Lung microvascular endothelial cell (primary cell): ENCODE data around the gene EPHA8. TPM values are rescaled to one million over a fixed set of nuclear protein-coding genes. Genes with fewer than 3 reads are reported as not detected.

Experiments
- DNase-seq, 2 donors: peaks; one replicate each; pipeline versions ENCODE4 v3.0.0 to v3.0.0-alpha.2; 2010; ENCODE audit warnings: low read depth in 2 of 2
- total RNA-seq: library from RNA; depleted of rRNA; stranded (reverse); fragments of >200 nt; gene quantifications from 2 replicates; pipeline ENCODE4 v1.2.1, GENCODE V29; 2014

EPHA8 gene
- total RNA-seq, 1 donor from 2014 or later: not detected

GRCh38 chr1:22592051-22592450 lies 28.8 kb downstream of the EPHA8 start:
- DNase-seq: no peak

- no peak for DNase-seq
Measured at GRCh38 chr1:22592919-22593790, 29.9 kb downstream of the EPHA8 start.

DNA sequence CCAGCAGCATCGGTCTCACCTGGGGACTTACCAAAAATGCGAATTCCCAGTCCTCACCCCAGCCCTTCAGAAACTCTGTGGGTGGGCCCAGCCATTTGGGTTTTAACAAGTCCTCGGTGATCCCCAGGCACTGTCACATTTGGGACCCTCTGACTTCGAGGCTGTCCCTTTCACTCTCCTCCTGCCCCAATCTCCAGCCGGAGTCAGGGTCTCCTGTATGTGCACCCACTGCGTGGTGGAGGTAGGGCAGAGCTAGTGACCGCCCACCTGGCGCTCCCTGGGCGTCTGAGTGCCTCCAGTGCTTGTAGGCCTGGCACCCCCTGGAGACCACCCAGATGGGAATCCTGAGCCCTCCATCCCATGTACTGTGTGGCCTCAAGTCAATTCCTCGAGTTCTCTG lies 31.1 kb downstream of the EPHA8 start:
- DNase-seq: no peak

- no peak for DNase-seq
Measured at GRCh38 chr1:22595108-22595507, 31.8 kb downstream of the EPHA8 start.

DNA sequence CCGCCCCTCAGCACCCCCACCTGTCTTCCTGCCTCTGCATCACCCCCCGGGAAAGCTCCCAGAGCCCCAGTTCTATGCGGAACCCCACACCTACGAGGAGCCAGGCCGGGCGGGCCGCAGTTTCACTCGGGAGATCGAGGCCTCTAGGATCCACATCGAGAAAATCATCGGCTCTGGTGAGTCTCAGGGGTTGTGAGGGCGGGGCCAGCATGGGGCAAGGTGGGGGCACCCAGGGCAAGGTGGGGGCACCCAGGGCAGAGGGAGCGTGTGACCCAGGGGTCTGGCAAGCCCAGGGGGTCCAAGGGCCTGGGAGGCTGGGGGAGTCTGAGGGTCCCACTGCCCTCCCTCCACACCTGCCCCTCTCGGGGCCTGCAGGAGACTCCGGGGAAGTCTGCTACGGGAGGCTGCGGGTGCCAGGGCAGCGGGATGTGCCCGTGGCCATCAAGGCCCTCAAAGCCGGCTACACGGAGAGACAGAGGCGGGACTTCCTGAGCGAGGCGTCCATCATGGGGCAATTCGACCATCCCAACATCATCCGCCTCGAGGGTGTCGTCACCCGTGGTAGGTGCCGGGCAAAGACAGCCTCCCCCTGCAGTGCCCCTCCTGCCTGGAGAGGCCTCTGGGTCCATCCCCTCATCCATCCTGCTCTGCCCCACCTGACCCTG lies 34.1 kb downstream of the EPHA8 start:
- DNase-seq: no peak

GRCh38 chr1:22597996-22598395 lies 34.7 kb downstream of the EPHA8 start:
- DNase-seq: no peak

DNA sequence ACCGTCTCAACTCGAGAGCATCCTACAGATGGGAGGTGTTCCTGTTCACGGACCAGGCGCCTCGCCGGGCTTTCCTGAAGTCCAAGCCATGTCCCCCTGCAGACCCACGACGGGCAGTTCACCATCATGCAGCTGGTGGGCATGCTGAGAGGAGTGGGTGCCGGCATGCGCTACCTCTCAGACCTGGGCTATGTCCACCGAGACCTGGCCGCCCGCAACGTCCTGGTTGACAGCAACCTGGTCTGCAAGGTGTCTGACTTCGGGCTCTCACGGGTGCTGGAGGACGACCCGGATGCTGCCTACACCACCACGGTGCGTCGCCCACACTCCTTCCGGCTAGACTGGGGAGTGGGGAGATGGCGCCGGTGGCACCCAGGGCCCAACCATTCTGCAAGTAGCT lies 35.4 kb downstream of the EPHA8 start:
- DNase-seq: no peak

GRCh38 chr1:22600071-22600816 lies 37.0 kb downstream of the EPHA8 start:
- DNase-seq: no peak

- no peak for DNase-seq
Measured at GRCh38 chr1:22600817-22601605, 37.7 kb downstream of the EPHA8 start.

GRCh38 chr1:22601610-22602009 lies 38.3 kb downstream of the EPHA8 start:
- no peak for DNase-seq

- DNase-seq: no peak
Measured at GRCh38 chr1:22602060-22602740, 38.9 kb downstream of the EPHA8 start.

GRCh38 chr1:22606161-22606560 lies 42.9 kb downstream of the EPHA8 start:
- no peak for DNase-seq

DNA sequence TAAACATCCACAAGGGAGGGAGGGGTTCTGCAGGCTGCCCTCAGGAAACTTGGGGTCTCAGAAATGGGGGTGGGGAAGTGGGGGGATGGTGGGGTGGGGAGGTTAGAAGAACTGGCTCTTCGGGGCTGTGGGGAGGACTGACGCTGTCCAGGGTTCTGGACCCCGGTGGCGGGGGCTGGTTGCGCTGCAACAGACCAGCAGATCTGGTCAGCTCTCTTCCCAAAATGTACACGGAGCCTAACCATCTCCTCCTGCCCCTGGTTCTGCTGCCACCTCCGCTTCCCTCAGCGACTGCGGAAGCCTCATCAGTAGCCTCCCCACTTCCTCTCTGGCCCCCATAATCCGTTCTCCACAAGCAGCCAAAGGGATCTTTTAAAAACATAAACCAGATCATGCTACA lies 43.9 kb downstream of the EPHA8 start:
- DNase-seq: peak in 1 of 2 donors; percentile 9

DNA sequence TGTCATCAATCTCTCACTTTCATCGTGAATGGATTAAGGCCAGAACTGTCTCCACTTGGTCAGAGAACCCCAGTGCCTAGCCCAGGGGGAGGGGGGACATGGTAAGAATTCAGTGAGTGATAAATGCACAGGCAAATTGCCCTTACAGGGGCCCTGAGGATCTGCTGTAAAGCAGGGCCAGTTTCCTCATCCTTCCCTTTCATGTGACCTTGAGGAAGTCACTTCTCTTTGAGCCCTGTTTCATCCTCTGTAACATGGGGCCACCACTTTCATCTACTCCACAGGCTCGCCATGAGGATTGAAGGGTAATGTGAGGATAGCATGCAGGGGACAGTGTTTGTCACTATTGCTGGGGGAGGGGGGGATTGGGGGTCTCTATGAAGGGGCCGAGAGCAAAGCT lies 45.1 kb downstream of the EPHA8 start:
- DNase-seq: no peak

GRCh38 chr1:22609291-22609690 lies 46.0 kb downstream of the EPHA8 start:
- no peak for DNase-seq

- DNase-seq: peak; percentile 61 to 67
Measured at GRCh38 chr1:22611530-22611947, 48.2 kb downstream of the EPHA8 start.

- no peak for DNase-seq
Measured at GRCh38 chr1:22612671-22613571, 49.6 kb downstream of the EPHA8 start.

- DNase-seq: no peak
Measured at GRCh38 chr1:22613572-22613918, 50.3 kb downstream of the EPHA8 start.

- no peak for DNase-seq
Measured at GRCh38 chr1:22613951-22614350, 50.7 kb downstream of the EPHA8 start.

- no peak for DNase-seq
Measured at GRCh38 chr1:22615886-22616285, 52.6 kb downstream of the EPHA8 start.
